H9 (cell line): Measurements from ENCODE around the gene MRM1. TPM values are rescaled to one million over a fixed set of nuclear protein-coding genes. Genes with fewer than 3 reads are reported as not detected.
A peak's percentile ranks its signal among the peaks of the same experiment; 100 is the strongest.

Source experiments
- DNase-seq: peaks from one replicate; pipeline ENCODE4 v3.0.0-alpha.2; 2017
- H2AFZ ChIP-seq: one replicate; pipeline ENCODE4 v1.6.1; 2013; ENCODE audit warnings: mild to moderate bottlenecking, low read length, control low read depth, moderate library complexity
- H2AK5ac ChIP-seq: 2 replicates; pipeline ENCODE4 v1.6.1; 2013; ENCODE audit warnings: low read length, control low read depth, mixed read lengths; ENCODE audit not compliant: insufficient read length
- H2BK120ac ChIP-seq: one replicate; pipeline ENCODE4 v1.6.1; 2013; ENCODE audit warnings: low read depth, mild to moderate bottlenecking, low read length, control low read depth, inconsistent platforms; ENCODE audit not compliant: poor library complexity, severe bottlenecking
- H2BK12ac ChIP-seq: 2 replicates; pipeline ENCODE4 v1.6.1; 2013; ENCODE audit warnings: low read length, control low read depth, mixed read lengths, low read depth; ENCODE audit not compliant: insufficient read length
- H2BK15ac ChIP-seq: 2 replicates; pipeline ENCODE4 v1.6.1; 2013; ENCODE audit warnings: low read depth, low read length, control low read depth
- H2BK20ac ChIP-seq: one replicate; pipeline ENCODE4 v1.6.1; 2013; ENCODE audit warnings: low read depth, mild to moderate bottlenecking, low read length, control low read depth, inconsistent platforms; ENCODE audit not compliant: poor library complexity, severe bottlenecking
- H2BK5ac ChIP-seq: 2 replicates; pipeline ENCODE4 v1.6.1; 2013; ENCODE audit warnings: low read length, control low read depth, mixed read lengths; ENCODE audit not compliant: insufficient read length
- H3K14ac ChIP-seq: 2 replicates; pipeline ENCODE4 v1.6.1; 2013; ENCODE audit warnings: low read length, control low read depth; ENCODE audit not compliant: insufficient read depth
- H3K18ac ChIP-seq: 2 replicates; pipeline ENCODE4 v1.6.1; 2013; ENCODE audit warnings: low read depth, mild to moderate bottlenecking, mixed read lengths, low read length, control low read depth; ENCODE audit not compliant: insufficient read length
- H3K23ac ChIP-seq: 2 replicates; pipeline ENCODE4 v1.6.1; 2013; ENCODE audit warnings: low read length, control low read depth, mixed read lengths, low read depth; ENCODE audit not compliant: insufficient read length
- H3K23me2 ChIP-seq: 2 replicates; pipeline ENCODE4 v1.6.1; 2013; ENCODE audit warnings: low read depth, mild to moderate bottlenecking, mixed read lengths, low read length, control low read depth; ENCODE audit not compliant: insufficient read length, poor library complexity, severe bottlenecking
- H3K27ac ChIP-seq: 2 replicates; pipeline ENCODE4 v1.5.1; 2013; ENCODE audit warnings: low read length, control low read depth, mixed read lengths, low read depth; ENCODE audit not compliant: insufficient read length
- H3K27me3 ChIP-seq: 2 replicates; pipeline ENCODE4 v1.6.1; 2013; ENCODE audit warnings: low read length, control low read depth, inconsistent platforms; ENCODE audit not compliant: insufficient read depth
- H3K4ac ChIP-seq: 2 replicates; pipeline ENCODE4 v1.6.1; 2013; ENCODE audit warnings: low read depth, mild to moderate bottlenecking, control low read depth, inconsistent platforms, low read length, moderate library complexity
- H3K4me1 ChIP-seq: 2 replicates; pipeline ENCODE4 v1.6.1; 2013; ENCODE audit warnings: low read length, control low read depth, inconsistent platforms; ENCODE audit not compliant: insufficient read depth
- H3K4me2 ChIP-seq: 2 replicates; pipeline ENCODE4 v1.6.1; 2013; ENCODE audit warnings: low read length, control low read depth, mixed read lengths; ENCODE audit not compliant: insufficient read length, insufficient read depth
- H3K56ac ChIP-seq: 2 replicates; pipeline ENCODE4 v1.6.1; 2013; ENCODE audit warnings: low read depth, mild to moderate bottlenecking, mixed read lengths, low read length, control low read depth; ENCODE audit not compliant: insufficient read length
- H3K79me1 ChIP-seq: 2 replicates; pipeline ENCODE4 v1.6.1; 2013; ENCODE audit warnings: low read depth, mild to moderate bottlenecking, moderate library complexity, low read length, control low read depth, inconsistent platforms; ENCODE audit not compliant: insufficient read depth, poor library complexity, severe bottlenecking
- H3K79me2 ChIP-seq: 2 replicates; pipeline ENCODE4 v1.6.1; 2013; ENCODE audit warnings: low read length, control low read depth, inconsistent platforms; ENCODE audit not compliant: insufficient read depth
- H3K9ac ChIP-seq: 2 replicates; pipeline ENCODE4 v1.6.1; 2013; ENCODE audit warnings: low read length, control low read depth, mixed read lengths; ENCODE audit not compliant: insufficient read length; ENCODE audit errors: extremely low read depth
- H3K9me3 ChIP-seq: one replicate; pipeline ENCODE4 v1.6.1; 2013; ENCODE audit warnings: low read depth, low read length, inconsistent platforms; ENCODE audit not compliant: control insufficient read depth
- H3T11ph ChIP-seq: one replicate; pipeline ENCODE4 v1.6.1; 2013; ENCODE audit warnings: mild to moderate bottlenecking, low read length, control low read depth, inconsistent platforms
- H4K20me1 ChIP-seq: one replicate; pipeline ENCODE4 v1.6.1; 2013; ENCODE audit not compliant: control insufficient read depth, insufficient read length, insufficient read depth
- H4K5ac ChIP-seq: 2 replicates; pipeline ENCODE4 v1.6.1; 2013; ENCODE audit warnings: low read depth, mild to moderate bottlenecking, mixed read lengths, low read length, control low read depth; ENCODE audit not compliant: insufficient read length
- H4K8ac ChIP-seq: replicated peaks from 2 replicates; pipeline ENCODE4 v1.6.1; 2013; ENCODE audit warnings: low read length, control low read depth, mixed read lengths, low read depth; ENCODE audit not compliant: insufficient read length
- H4K91ac ChIP-seq: 2 replicates; pipeline ENCODE4 v1.6.1; 2013; ENCODE audit warnings: low read depth, mild to moderate bottlenecking, moderate library complexity, mixed read lengths, low read length, control low read depth; ENCODE audit not compliant: insufficient read length
- H3K27ac Mint-ChIP-seq, 3 experiments: 2 replicates in 2 of 3; 3 replicates in 1 of 3; pipeline ENCODE4 v1.8.0; 2020 to 2021; ENCODE audit warnings: mixed read lengths in 3 of 3, mild to moderate bottlenecking in 1 of 3, moderate library complexity in 1 of 3
- H3K27me3 Mint-ChIP-seq: 2 replicates; pipeline ENCODE4 v1.8.0; 2021; ENCODE audit warnings: low read depth, mild to moderate bottlenecking, moderate library complexity, mixed read lengths
- H3K36me3 Mint-ChIP-seq, 3 experiments: 2 replicates in 2 of 3; 3 replicates in 1 of 3; pipeline ENCODE4 v1.8.0; 2020 to 2021; ENCODE audit warnings: low read depth in 3 of 3, mixed read lengths in 3 of 3; ENCODE audit not compliant: insufficient read depth in 1 of 3
- H3K4me1 Mint-ChIP-seq, 2 experiments: 2 replicates each; pipeline ENCODE4 v1.8.0; 2020; ENCODE audit warnings: mixed read lengths in 2 of 2
- H3K4me3 Mint-ChIP-seq, 2 experiments: 2 replicates in 1 of 2; 3 replicates in 1 of 2; pipeline ENCODE4 v1.8.0; 2020 to 2021; ENCODE audit warnings: mild to moderate bottlenecking in 2 of 2, mixed read lengths in 2 of 2, moderate library complexity in 1 of 2
- H3K9me3 Mint-ChIP-seq, 2 experiments: 2 replicates in 1 of 2; 3 replicates in 1 of 2; pipeline ENCODE4 v1.8.0; 2020; ENCODE audit warnings: mild to moderate bottlenecking in 2 of 2, mixed read lengths in 2 of 2, moderate library complexity in 1 of 2
- WGBS: extraction: QIAGEN DNeasy Blood & Tissue Kit; methylation state at CpG from one replicate; pipeline ENCODE4 v1.1.7; 2013; ENCODE audit warnings: missing lambda C conversion rate, low lambda C conversion rate, mixed read lengths; ENCODE audit not compliant: insufficient read length; ENCODE audit errors: extremely low coverage; 5-methylcytosine and 5-hydroxymethylcytosine counted together
- total RNA-seq: library from RNA; stranded (reverse); gene quantifications from 2 replicates; pipeline ENCODE4 v1.2.1, GENCODE V29; 2021
- TF ChIP-seq, protein P1 (sequence below): fragments of 200-600 bp; sonication (generic); conservative IDR thresholded peaks from 3 replicates; pipeline ENCODE4 v1.8.0; 2021; ENCODE audit warnings: antibody characterized with exemption, mild to moderate bottlenecking

MRM1 gene
- total RNA-seq, 1 experiment from 2014 or later, result 10.3 TPM

- Histone ChIP-seq H2BK20ac (no peak overlapping the region), H2BK120ac (no peak overlapping the region), H2BK12ac (no peak overlapping the region), H4K20me1 (no peaks in the 10 kb centered on the region), H2AK5ac (no peak overlapping the region), H3K23ac (no peak overlapping the region), H2BK15ac (no peak overlapping the region), H3K4ac (no peak overlapping the region), H3K14ac (no peak overlapping the region), H3K23me2 (no peaks in the 10 kb centered on the region), H3T11ph (no peak overlapping the region), H2AFZ (no peak overlapping the region), H4K5ac (no peak overlapping the region), H3K4me1 (peaks cover 6% of the 10 kb centered on the region; the same call in 1 of the 2 replicates), H3K9me3 (no peaks in the 10 kb centered on the region), H3K9ac (no peak overlapping the region), H3K4me2 (peak overlapping the region; percentile 45), H3K79me2 (no peaks in the 10 kb centered on the region), H4K91ac (no peak overlapping the region), H3K79me1 (no peaks in the 10 kb centered on the region), H3K27me3 (no peaks in the 10 kb centered on the region), H3K18ac (no peak overlapping the region), H3K56ac (no peak overlapping the region), H3K27ac (no peak overlapping the region), H2BK5ac (no peak overlapping the region), H4K8ac (no peak overlapping the region)
- no peak overlapping the region; a peak in 1 of 7 replicates for H3K27ac Mint-ChIP-seq
- H3K9me3 Mint-ChIP-seq, result no peaks in the 10 kb centered on the region
- H3K27me3 Mint-ChIP-seq, result peaks cover 68% of the 10 kb centered on the region
- H3K36me3 Mint-ChIP-seq, result no peaks in the 10 kb centered on the region; a peak in 1 of 7 replicates
- no CpG with 5 or more reads among the region's 18 CpGs for WGBS
- peak; percentile 70 for DNase-seq
- TF ChIP-seq, protein P1, sequence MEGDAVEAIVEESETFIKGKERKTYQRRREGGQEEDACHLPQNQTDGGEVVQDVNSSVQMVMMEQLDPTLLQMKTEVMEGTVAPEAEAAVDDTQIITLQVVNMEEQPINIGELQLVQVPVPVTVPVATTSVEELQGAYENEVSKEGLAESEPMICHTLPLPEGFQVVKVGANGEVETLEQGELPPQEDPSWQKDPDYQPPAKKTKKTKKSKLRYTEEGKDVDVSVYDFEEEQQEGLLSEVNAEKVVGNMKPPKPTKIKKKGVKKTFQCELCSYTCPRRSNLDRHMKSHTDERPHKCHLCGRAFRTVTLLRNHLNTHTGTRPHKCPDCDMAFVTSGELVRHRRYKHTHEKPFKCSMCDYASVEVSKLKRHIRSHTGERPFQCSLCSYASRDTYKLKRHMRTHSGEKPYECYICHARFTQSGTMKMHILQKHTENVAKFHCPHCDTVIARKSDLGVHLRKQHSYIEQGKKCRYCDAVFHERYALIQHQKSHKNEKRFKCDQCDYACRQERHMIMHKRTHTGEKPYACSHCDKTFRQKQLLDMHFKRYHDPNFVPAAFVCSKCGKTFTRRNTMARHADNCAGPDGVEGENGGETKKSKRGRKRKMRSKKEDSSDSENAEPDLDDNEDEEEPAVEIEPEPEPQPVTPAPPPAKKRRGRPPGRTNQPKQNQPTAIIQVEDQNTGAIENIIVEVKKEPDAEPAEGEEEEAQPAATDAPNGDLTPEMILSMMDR, result no peak
- peak overlapping the region; percentile 29 to 64 for H3K4me3 Mint-ChIP-seq
- peaks cover 23 to 43% of the 10 kb centered on the region in 2 experiments for H3K4me1 Mint-ChIP-seq
These were observed 31.8 kb downstream of the MRM1 start for GRCh38 chr17:36632916-36633771.
